WTC11 (cell line): ENCODE data around the gene SYK.

Source experiments
- TF ChIP-seq, protein P1 (sequence below): sonication (generic); formaldehyde crosslinking; IDR thresholded peaks from 2 replicates; pipeline ENCODE4 v1.8.0; 2022; ENCODE audit warnings: mild to moderate bottlenecking, missing genetic modification reagents
- TF ChIP-seq, protein P2 (sequence below): fragments of 200-600 bp; IDR thresholded peaks from 2 replicates; pipeline ENCODE4 v1.8.0; 2022; ENCODE audit warnings: antibody characterized with exemption

DNA sequence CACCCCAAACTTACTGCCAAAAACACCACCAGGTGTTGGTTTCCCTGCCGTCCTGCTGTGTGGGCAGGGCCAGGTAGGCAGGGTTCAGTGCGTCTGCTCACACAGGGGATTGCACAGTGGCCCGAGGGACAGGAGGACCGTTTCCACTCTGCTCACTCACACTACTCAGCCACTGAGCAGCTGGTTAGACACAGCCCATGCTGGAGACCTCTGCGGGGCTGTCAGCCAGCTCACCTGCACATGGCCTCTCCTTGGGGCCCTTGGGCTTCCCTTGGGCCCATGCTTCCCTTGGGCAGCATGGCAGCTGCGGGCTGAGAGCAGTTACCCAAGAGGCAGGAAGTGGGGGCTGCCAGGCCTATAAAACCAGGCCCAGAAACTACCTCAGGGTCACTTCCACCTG, 79.0 kb downstream of the SYK start:
- TF ChIP-seq, protein P1, sequence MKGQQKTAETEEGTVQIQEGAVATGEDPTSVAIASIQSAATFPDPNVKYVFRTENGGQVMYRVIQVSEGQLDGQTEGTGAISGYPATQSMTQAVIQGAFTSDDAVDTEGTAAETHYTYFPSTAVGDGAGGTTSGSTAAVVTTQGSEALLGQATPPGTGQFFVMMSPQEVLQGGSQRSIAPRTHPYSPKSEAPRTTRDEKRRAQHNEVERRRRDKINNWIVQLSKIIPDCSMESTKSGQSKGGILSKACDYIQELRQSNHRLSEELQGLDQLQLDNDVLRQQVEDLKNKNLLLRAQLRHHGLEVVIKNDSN (CRISPR knock-in tag): no peak
- TF ChIP-seq, protein P2, sequence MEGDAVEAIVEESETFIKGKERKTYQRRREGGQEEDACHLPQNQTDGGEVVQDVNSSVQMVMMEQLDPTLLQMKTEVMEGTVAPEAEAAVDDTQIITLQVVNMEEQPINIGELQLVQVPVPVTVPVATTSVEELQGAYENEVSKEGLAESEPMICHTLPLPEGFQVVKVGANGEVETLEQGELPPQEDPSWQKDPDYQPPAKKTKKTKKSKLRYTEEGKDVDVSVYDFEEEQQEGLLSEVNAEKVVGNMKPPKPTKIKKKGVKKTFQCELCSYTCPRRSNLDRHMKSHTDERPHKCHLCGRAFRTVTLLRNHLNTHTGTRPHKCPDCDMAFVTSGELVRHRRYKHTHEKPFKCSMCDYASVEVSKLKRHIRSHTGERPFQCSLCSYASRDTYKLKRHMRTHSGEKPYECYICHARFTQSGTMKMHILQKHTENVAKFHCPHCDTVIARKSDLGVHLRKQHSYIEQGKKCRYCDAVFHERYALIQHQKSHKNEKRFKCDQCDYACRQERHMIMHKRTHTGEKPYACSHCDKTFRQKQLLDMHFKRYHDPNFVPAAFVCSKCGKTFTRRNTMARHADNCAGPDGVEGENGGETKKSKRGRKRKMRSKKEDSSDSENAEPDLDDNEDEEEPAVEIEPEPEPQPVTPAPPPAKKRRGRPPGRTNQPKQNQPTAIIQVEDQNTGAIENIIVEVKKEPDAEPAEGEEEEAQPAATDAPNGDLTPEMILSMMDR: no peak
